Measurements from ENCODE around the gene SEMG1. TPM values are rescaled to one million over a fixed set of nuclear protein-coding genes. Genes with fewer than 3 reads are reported as not detected.

SEMG1 gene
- total and polyA plus RNA-seq, 9 of the 15 experiments (the other 6 are each of a cell fraction or from before 2014, with no cell fraction given): not detected

DNA sequence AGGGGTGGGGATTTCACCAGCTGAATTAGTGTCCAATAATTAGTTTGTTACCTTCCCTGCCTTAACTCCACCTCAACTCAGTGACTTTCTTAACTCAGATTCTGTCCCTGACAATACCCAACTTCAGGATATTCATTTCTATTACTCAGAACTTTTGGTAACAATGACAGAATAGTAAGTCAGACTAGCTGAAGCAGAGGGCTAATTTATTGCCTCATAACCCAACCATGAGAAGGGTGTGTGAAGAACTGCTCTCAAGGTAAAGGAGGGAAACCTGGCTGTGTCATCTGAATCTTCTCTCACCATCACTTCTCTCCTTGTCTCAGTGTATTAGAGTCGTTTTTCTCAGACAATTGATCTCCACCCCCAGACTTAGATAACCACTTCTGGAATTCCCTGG lies 33.3 kb upstream of the SEMG1 start:
- Histone ChIP-seq H3K4me3 (no peak overlapping the region), H3K36me3 (ENCODE audit: control insufficient read depth, insufficient read depth, low read length) (no peaks in the 10 kb centered on the region), H3K4me2 (ENCODE audit: insufficient read depth, low read length) (no peak overlapping the region), H3K9me1 (ENCODE audit: control insufficient read depth, insufficient read depth, low read length) (no peaks in the 10 kb centered on the region), H3K27ac (ENCODE audit: extremely low read depth, low read depth, low read length) (no peak overlapping the region), H3K27me3 (ENCODE audit: control insufficient read depth in 2 of 2, insufficient read depth in 2 of 2, low read length in 2 of 2) (peaks cover 0 to 15% of the 10 kb centered on the region in 2 experiments; a peak in 3 of 5 replicates), H3K9ac (ENCODE audit: insufficient read depth in 1 of 2, low read depth in 2 of 2, low read length in 2 of 2) (no peak overlapping the region), H3K4me1 (replicated peaks in 1 of 2; ENCODE audit: control insufficient read depth in 2 of 2, insufficient read depth in 2 of 2, low read length in 2 of 2) (no peaks in the 10 kb centered on the region), H3K79me2 (ENCODE audit: control insufficient read depth, insufficient read depth, low read length) (no peaks in the 10 kb centered on the region), H3K9me3 (replicated peaks; ENCODE audit: control insufficient read depth, insufficient read depth, low read depth, low read length) (no peaks in the 10 kb centered on the region), H2AFZ (ENCODE audit: low read depth, low read length) (no peak overlapping the region), H4K20me1 (replicated peaks; ENCODE audit: control insufficient read depth, insufficient read depth, low read length) (no peaks in the 10 kb centered on the region)
- WGBS (ENCODE audit: insufficient coverage, low coverage, missing lambda C conversion rate): 0% methylated on average over 1 of the region's 1 CpG
- intact Hi-C loops (cut with micrococcal nuclease) (no loop called here), in situ Hi-C loops (cut with MboI) (no loop called here)
- POLR2A ChIA-PET: no interaction called here
- BruUV-seq (replicated peaks): no TSS peak
- no peak for DNase-seq (ENCODE audit: extremely low read depth in 1 of 4, low spot score in 3 of 4)
- CTCF ChIA-PET (ENCODE audit: low intra/inter-chr PET ratio): no interaction called here
- no peak for FAIRE-seq
- ATAC-seq: no peak
- no peak for TF ChIP-seq ZNF830 (CRISPR knock-in tag; IDR thresholded peaks at IDR 0.05)
- TF ChIP-seq RCOR1 (IDR thresholded peaks at IDR 0.05; ENCODE audit: borderline replicate concordance in 1 of 2, low read depth in 2 of 2, low read length in 2 of 2): no peak
- no peak for TF ChIP-seq TAL1 (IDR thresholded peaks at IDR 0.05)
- no peak for TF ChIP-seq ARNT (IDR thresholded peaks at IDR 0.05)
- no peak for TF ChIP-seq HDAC8 (tag; IDR thresholded peaks at IDR 0.05)
- no peak for TF ChIP-seq CBFA2T2 (conservative IDR thresholded peaks at IDR 0.05)
- no peak for TF ChIP-seq RBM15 (IDR thresholded peaks at IDR 0.05; ENCODE audit: insufficient read depth, low read length)
- TF ChIP-seq OTX1 (CRISPR knock-in tag; IDR thresholded peaks at IDR 0.05): no peak
- TF ChIP-seq, protein P1, sequence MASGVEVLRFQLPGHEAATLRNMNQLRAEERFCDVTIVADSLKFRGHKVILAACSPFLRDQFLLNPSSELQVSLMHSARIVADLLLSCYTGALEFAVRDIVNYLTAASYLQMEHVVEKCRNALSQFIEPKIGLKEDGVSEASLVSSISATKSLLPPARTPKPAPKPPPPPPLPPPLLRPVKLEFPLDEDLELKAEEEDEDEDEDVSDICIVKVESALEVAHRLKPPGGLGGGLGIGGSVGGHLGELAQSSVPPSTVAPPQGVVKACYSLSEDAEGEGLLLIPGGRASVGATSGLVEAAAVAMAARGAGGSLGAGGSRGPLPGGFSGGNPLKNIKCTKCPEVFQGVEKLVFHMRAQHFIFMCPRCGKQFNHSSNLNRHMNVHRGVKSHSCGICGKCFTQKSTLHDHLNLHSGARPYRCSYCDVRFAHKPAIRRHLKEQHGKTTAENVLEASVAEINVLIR (CRISPR knock-in tag; IDR thresholded peaks at IDR 0.05): no peak
- no peak for TF ChIP-seq SMARCB1 (IDR thresholded peaks at IDR 0.05; ENCODE audit: insufficient read length, low read depth)
- no peak for TF ChIP-seq DPF2 (IDR thresholded peaks at IDR 0.05)
- TF ChIP-seq, protein P2, sequence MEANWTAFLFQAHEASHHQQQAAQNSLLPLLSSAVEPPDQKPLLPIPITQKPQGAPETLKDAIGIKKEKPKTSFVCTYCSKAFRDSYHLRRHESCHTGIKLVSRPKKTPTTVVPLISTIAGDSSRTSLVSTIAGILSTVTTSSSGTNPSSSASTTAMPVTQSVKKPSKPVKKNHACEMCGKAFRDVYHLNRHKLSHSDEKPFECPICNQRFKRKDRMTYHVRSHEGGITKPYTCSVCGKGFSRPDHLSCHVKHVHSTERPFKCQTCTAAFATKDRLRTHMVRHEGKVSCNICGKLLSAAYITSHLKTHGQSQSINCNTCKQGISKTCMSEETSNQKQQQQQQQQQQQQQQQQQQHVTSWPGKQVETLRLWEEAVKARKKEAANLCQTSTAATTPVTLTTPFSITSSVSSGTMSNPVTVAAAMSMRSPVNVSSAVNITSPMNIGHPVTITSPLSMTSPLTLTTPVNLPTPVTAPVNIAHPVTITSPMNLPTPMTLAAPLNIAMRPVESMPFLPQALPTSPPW (CRISPR knock-in tag; IDR thresholded peaks at IDR 0.05): no peak
- TF ChIP-seq, protein P3, sequence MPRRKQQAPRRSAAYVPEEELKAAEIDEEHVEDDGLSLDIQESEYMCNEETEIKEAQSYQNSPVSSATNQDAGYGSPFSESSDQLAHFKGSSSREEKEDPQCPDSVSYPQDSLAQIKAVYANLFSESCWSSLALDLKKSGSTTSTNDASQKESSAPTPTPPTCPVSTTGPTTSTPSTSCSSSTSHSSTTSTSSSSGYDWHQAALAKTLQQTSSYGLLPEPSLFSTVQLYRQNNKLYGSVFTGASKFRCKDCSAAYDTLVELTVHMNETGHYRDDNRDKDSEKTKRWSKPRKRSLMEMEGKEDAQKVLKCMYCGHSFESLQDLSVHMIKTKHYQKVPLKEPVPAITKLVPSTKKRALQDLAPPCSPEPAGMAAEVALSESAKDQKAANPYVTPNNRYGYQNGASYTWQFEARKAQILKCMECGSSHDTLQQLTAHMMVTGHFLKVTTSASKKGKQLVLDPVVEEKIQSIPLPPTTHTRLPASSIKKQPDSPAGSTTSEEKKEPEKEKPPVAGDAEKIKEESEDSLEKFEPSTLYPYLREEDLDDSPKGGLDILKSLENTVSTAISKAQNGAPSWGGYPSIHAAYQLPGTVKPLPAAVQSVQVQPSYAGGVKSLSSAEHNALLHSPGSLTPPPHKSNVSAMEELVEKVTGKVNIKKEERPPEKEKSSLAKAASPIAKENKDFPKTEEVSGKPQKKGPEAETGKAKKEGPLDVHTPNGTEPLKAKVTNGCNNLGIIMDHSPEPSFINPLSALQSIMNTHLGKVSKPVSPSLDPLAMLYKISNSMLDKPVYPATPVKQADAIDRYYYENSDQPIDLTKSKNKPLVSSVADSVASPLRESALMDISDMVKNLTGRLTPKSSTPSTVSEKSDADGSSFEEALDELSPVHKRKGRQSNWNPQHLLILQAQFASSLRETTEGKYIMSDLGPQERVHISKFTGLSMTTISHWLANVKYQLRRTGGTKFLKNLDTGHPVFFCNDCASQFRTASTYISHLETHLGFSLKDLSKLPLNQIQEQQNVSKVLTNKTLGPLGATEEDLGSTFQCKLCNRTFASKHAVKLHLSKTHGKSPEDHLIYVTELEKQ (CRISPR knock-in tag; IDR thresholded peaks at IDR 0.05): no peak
- TF ChIP-seq, protein P4, sequence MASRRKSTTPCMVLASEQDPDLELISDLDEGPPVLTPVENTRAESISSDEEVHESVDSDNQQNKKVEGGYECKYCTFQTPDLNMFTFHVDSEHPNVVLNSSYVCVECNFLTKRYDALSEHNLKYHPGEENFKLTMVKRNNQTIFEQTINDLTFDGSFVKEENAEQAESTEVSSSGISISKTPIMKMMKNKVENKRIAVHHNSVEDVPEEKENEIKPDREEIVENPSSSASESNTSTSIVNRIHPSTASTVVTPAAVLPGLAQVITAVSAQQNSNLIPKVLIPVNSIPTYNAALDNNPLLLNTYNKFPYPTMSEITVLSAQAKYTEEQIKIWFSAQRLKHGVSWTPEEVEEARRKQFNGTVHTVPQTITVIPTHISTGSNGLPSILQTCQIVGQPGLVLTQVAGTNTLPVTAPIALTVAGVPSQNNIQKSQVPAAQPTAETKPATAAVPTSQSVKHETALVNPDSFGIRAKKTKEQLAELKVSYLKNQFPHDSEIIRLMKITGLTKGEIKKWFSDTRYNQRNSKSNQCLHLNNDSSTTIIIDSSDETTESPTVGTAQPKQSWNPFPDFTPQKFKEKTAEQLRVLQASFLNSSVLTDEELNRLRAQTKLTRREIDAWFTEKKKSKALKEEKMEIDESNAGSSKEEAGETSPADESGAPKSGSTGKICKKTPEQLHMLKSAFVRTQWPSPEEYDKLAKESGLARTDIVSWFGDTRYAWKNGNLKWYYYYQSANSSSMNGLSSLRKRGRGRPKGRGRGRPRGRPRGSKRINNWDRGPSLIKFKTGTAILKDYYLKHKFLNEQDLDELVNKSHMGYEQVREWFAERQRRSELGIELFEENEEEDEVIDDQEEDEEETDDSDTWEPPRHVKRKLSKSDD (conservative IDR thresholded peaks at IDR 0.05; ENCODE audit: low read length): no peak
- no peak for TF ChIP-seq ZNF134 (CRISPR knock-in tag; conservative IDR thresholded peaks at IDR 0.05)
- no peak for TF ChIP-seq NCOR1 (IDR thresholded peaks at IDR 0.05)
- TF ChIP-seq CHD1 (IDR thresholded peaks at IDR 0.05; ENCODE audit: low read length): no peak

All from K562 (cell line).